Skin epidermis (tissue), 12 donors: ENCODE results near the gene TSPY4.
"Not testable (repeated sequence)": the region's sequence is repeated elsewhere in the genome, so short reads cannot be mapped to it uniquely, and the experiment has no call there.

Experiments used
- H3K27ac ChIP-seq, 21 experiments: fragments of 200-600 bp; sonication (generic) in 11 of 21; one replicate each; pipeline ENCODE4 v1.5.0; 2020; ENCODE audit warnings: mild to moderate bottlenecking in 3 of 21, inconsistent platforms in 2 of 21, moderate library complexity in 2 of 21
- H3K4me3 ChIP-seq, 7 experiments: fragments of 200-600 bp; sonication (generic) in 2 of 7; one replicate each; pipeline ENCODE4 v1.5.0; 2020; ENCODE audit warnings: inconsistent platforms in 2 of 7, mild to moderate bottlenecking in 2 of 7, moderate library complexity in 1 of 7

The TSPY4 gene

DNA sequence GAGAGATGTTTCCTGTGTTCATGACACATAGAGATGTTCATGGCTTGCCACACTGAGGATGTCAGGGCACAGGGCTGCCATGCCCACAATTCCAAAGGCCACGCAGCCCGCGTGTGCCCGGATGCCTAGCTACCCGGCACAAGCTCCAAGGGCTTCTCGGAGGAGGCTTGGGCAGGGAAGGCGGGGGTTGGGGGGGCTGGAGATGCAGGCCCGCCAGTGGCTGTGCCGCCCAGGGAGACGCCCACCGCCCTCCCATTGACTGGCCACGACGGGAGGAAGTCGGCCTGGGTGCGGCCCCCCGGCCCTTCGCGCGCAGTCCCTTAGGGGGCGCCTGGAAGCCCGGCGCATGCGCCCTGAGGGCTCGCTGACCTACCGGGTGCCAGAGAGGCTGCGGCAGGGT, at the start of gene TSPY4:
TSS of gene TSPY4 (plus strand) at position 301 of the 400 bp plus-strand sequence. CDS start at position 347, 46 bp downstream.
- not testable (repeated sequence) for H3K27ac ChIP-seq, H3K4me3 ChIP-seq

DNA sequence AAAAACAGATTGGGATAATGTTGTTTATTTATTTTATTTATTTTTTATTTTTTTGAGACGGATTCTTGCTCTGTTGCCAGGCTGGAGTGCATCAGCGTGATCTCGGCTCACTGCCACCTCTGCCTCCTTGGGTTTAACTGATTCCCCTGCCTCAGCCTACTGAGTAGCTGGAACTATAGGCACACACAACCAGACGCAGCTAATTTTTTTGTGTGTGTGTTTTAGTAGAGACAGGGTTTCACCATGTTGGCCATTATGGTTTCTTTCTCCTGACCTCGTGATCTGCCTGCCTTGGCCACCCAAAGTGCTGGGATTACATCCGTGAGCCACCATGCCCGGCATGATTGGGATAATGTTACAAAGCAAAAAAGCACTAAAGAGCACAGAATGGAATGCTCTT, 16.3 kb upstream of the TSPY4 start:
- Histone ChIP-seq H3K4me3 (no peak overlapping the region), H3K27ac (no peak overlapping the region)

GRCh38 chrY:9357497-9357896, 20.2 kb downstream of the TSPY4 start, which contains the start of gene TSPY8:
Gene TSPY8, plus strand, starts transcription at chrY:9357797. Its CDS starts 46 bp downstream, at chrY:9357843.
- not testable (repeated sequence) for H3K27ac ChIP-seq, H3K4me3 ChIP-seq
